Mammary epithelial cell (primary cell): ENCODE data around the gene ZNF496.

ENCODE experiments used
- EZH2 ChIP-seq: IDR thresholded peaks from 2 replicates; pipeline ENCODE4 v1.6.1; 2012; ENCODE audit warnings: low read length, inconsistent platforms, borderline replicate concordance
- TF ChIP-seq, protein P1 (sequence below), 2 donors: IDR thresholded peaks in 1 of 2; conservative IDR thresholded peaks in 1 of 2; 2 replicates each; pipeline ENCODE4 v1.5.1; 2011 to 2012; ENCODE audit warnings: inconsistent platforms in 2 of 2, low read length in 2 of 2, mild to moderate bottlenecking in 2 of 2, control low read depth in 1 of 2, low read depth in 1 of 2; ENCODE audit not compliant: insufficient read depth in 1 of 2; ENCODE audit errors: extremely low read depth in 1 of 2

DNA sequence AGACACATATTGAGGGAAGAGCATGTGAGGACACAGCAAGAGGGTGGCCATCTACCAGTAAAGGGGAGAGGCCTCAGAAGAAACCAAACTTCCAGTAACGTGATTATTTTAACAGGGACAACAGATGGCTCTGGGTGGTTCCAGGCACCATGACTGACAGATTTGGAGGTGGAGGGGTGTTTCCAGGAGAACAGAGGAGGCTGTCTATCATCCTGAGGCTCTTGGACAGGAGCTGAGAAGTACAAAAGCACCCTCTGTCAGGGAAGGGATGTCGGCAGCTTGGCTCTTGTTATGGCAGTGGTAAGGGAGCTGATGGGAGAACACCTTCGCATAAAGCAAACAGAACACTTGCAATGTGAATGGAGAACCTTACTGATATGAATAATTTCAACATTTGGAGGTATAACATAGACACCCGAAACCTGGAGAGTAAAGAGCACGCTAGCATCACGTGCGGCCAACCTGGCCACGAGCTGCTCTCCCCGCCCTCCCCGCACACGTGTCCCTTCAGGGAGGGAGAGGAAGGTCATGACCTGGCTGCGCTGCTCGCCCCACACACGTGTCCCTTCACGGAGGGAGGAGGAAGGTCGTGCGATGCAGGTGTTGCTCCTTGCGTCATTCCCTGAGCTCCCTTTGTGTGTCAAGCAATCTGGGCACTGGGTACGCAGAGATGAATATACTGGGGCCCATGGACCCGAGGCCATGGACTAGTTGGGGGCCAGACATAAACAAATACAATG, 46.8 kb upstream of the ZNF496 start:
- TF ChIP-seq, protein P1, sequence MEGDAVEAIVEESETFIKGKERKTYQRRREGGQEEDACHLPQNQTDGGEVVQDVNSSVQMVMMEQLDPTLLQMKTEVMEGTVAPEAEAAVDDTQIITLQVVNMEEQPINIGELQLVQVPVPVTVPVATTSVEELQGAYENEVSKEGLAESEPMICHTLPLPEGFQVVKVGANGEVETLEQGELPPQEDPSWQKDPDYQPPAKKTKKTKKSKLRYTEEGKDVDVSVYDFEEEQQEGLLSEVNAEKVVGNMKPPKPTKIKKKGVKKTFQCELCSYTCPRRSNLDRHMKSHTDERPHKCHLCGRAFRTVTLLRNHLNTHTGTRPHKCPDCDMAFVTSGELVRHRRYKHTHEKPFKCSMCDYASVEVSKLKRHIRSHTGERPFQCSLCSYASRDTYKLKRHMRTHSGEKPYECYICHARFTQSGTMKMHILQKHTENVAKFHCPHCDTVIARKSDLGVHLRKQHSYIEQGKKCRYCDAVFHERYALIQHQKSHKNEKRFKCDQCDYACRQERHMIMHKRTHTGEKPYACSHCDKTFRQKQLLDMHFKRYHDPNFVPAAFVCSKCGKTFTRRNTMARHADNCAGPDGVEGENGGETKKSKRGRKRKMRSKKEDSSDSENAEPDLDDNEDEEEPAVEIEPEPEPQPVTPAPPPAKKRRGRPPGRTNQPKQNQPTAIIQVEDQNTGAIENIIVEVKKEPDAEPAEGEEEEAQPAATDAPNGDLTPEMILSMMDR (conservative IDR thresholded peaks at IDR 0.05 in 1 of 2, IDR thresholded peaks at IDR 0.05 in 1 of 2; ENCODE audit: extremely low read depth in 1 of 2, insufficient read depth in 1 of 2, low read depth in 1 of 2, low read length in 2 of 2): no peak
- TF ChIP-seq EZH2: no peak
